Measurements from ENCODE around the gene BACE1.

The BACE1 gene

GRCh38 chr11:117305145-117305544 is 10.9 kb downstream of the BACE1 start:
- DNase-seq = no peak

- no peak for DNase-seq
These were observed 12.3 kb downstream of the BACE1 start for GRCh38 chr11:117303646-117304315.

- no peak for DNase-seq
These were observed 13.0 kb downstream of the BACE1 start for GRCh38 chr11:117303101-117303500.

- no peak for DNase-seq
These were observed 13.8 kb downstream of the BACE1 start for GRCh38 chr11:117302228-117302627.

- DNase-seq = no peak
These were observed 15.3 kb downstream of the BACE1 start for GRCh38 chr11:117300773-117301172.

GRCh38 chr11:117300283-117300663 is 15.8 kb downstream of the BACE1 start:
- peak; percentile 44 for DNase-seq

GRCh38 chr11:117299351-117300282 is 16.4 kb downstream of the BACE1 start:
- DNase-seq = no peak

- DNase-seq = no peak
These were observed 17.9 kb downstream of the BACE1 start for GRCh38 chr11:117298195-117298594.

- no peak for DNase-seq
These were observed 19.2 kb downstream of the BACE1 start for GRCh38 chr11:117296881-117297280.

GRCh38 chr11:117295438-117296137 is 20.5 kb downstream of the BACE1 start:
- no peak for DNase-seq

- DNase-seq = no peak
These were observed 23.4 kb downstream of the BACE1 start for GRCh38 chr11:117292616-117293015.

GRCh38 chr11:117290809-117291396 is 25.2 kb downstream of the BACE1 start, which contains the start of gene BACE1-AS:
BACE1-AS (plus strand) TSS chr11:117291346.
- no peak for DNase-seq

GRCh38 chr11:117289795-117290194 is 26.3 kb downstream of the BACE1 start:
- no peak for DNase-seq

- no peak for DNase-seq
These were observed 28.4 kb downstream of the BACE1 start for GRCh38 chr11:117287668-117288067.

GRCh38 chr11:117286588-117286987 is 29.5 kb downstream of the BACE1 start:
- no peak for DNase-seq

GRCh38 chr11:117284053-117284452 is 32.0 kb downstream of the BACE1 start:
- DNase-seq = no peak

- no peak for DNase-seq
These were observed 33.1 kb downstream of the BACE1 start for GRCh38 chr11:117282956-117283355.

- DNase-seq = no peak
These were observed 34.2 kb downstream of the BACE1 start for GRCh38 chr11:117281869-117282268.

GRCh38 chr11:117281159-117281558 is 34.9 kb downstream of the BACE1 start:
- DNase-seq = peak; percentile 100

- DNase-seq = no peak
These were observed 36.2 kb downstream of the BACE1 start for GRCh38 chr11:117279711-117280376.

- DNase-seq = peak; percentile 39
These were observed 37.7 kb downstream of the BACE1 start for GRCh38 chr11:117278347-117278746.

- DNase-seq = peak; percentile 97
These were observed 42.3 kb downstream of the BACE1 start for GRCh38 chr11:117273550-117274289.

All from fibroblast of skin of right biceps (primary cell).